Measurements from ENCODE around the gene CD40.

GRCh38 chr20:46145713-46146112, 27.6 kb downstream of the CD40 start:
- TF ChIP-seq CTCF (IDR thresholded peaks at IDR 0.05 in 4 of 5, conservative IDR thresholded peaks at IDR 0.05 in 1 of 5), result no peak
- TF ChIP-seq POLR2A (IDR thresholded peaks at IDR 0.05), result no peak

Measured in gastrocnemius medialis (tissue), 4 donors.